CD4-positive, alpha-beta T cell (primary cell): ENCODE measurements around the gene GJD4. TPM values are rescaled to one million over a fixed set of nuclear protein-coding genes. Genes with fewer than 3 reads are reported as not detected.

Experiments
- ATAC-seq: fragments of 200-7000 bp; cut with Tn5 transposase; one replicate; pipeline ENCODE4 v1.10.0; 2022; ENCODE audit warnings: mild to moderate bottlenecking; ENCODE audit not compliant: poor library complexity
- CTCF ChIA-PET: fragments of 350-600 bp; sonication (Branson Sonifier 250); formaldehyde crosslinking; loops from one replicate; lab custom pipeline; 2021; ENCODE audit warnings: antibody characterized with exemption, inconsistent platforms; lab: Charles Lee
- POLR2A ChIA-PET: fragments of 350-600 bp; sonication (Branson Sonifier 250); formaldehyde crosslinking; loops from one replicate; lab custom pipeline; 2021; ENCODE audit warnings: antibody characterized with exemption, inconsistent platforms; lab: Charles Lee
- DNase-seq, 14 experiments: peaks; one replicate each; pipeline ENCODE4 v3.0.0-alpha.2; 2013 to 2020; ENCODE audit warnings: mixed read lengths in 2 of 14
- H3K27ac ChIP-seq, 2 donors: one replicate each; pipeline versions ENCODE4 v1.5.1 to v1.7.0; 2013; ENCODE audit warnings: low read length in 2 of 2, low read depth in 1 of 2, mild to moderate bottlenecking in 1 of 2
- H3K27me3 ChIP-seq, 2 experiments: 1 replicate in 1 of 2; 2 replicates in 1 of 2; pipeline versions ENCODE4 v1.6.1 to v1.7.0; 2013; ENCODE audit warnings: low read length in 2 of 2, control low read depth in 1 of 2, mild to moderate bottlenecking in 1 of 2, moderate library complexity in 1 of 2; ENCODE audit not compliant: insufficient read depth in 2 of 2, control insufficient read depth in 1 of 2
- H3K36me3 ChIP-seq: one replicate; pipeline ENCODE4 v1.6.1; 2013; ENCODE audit warnings: low read length, control low read depth; ENCODE audit not compliant: insufficient read depth
- H3K4me1 ChIP-seq: one replicate; pipeline ENCODE4 v1.6.1; 2013; ENCODE audit warnings: low read length, control low read depth; ENCODE audit not compliant: insufficient read depth
- H3K4me3 ChIP-seq: one replicate; pipeline ENCODE4 v1.5.1; 2013; ENCODE audit warnings: mild to moderate bottlenecking, low read length, moderate library complexity
- H3K9me3 ChIP-seq, 2 experiments: 1 replicate in 1 of 2; 2 replicates in 1 of 2; pipeline versions ENCODE4 v1.6.1 to v1.7.0; 2013; ENCODE audit warnings: low read length in 2 of 2, mild to moderate bottlenecking in 2 of 2, control low read depth in 1 of 2, moderate library complexity in 1 of 2; ENCODE audit not compliant: control insufficient read depth in 1 of 2, insufficient read depth in 1 of 2
- H3K27ac Mint-ChIP-seq: one replicate; pipeline ENCODE4 v1.8.0; 2020; ENCODE audit warnings: mixed read lengths
- H3K27me3 Mint-ChIP-seq: one replicate; pipeline ENCODE4 v1.8.0; 2021; ENCODE audit warnings: mixed read lengths
- H3K36me3 Mint-ChIP-seq: one replicate; pipeline ENCODE4 v1.8.0; 2021; ENCODE audit warnings: low read depth, mixed read lengths
- H3K4me1 Mint-ChIP-seq: one replicate; pipeline ENCODE4 v1.8.0; 2021; ENCODE audit warnings: low read depth, mixed read lengths
- H3K4me3 Mint-ChIP-seq: one replicate; pipeline ENCODE4 v1.8.0; 2020; ENCODE audit warnings: mild to moderate bottlenecking, mixed read lengths
- H3K9me3 Mint-ChIP-seq: one replicate; pipeline ENCODE4 v1.8.0; 2020; ENCODE audit warnings: mixed read lengths
- intact Hi-C, 2 experiments: fragments of 100-400 bp; cut with DNase I in 1 of 2; cut with micrococcal nuclease in 1 of 2; formaldehyde crosslinking; loops; one replicate each; pipeline versions ENCODE4 v1.15.1 to v1.9.0; 2023 to 2025; cut with DNase I, micrococcal nuclease
- total RNA-seq, 174 experiments: library from RNA in 2 of 174; stranded (reverse) in 2 of 174; gene quantifications; one replicate each; pipeline ENCODE4 v1.2.3 and lab custom pipeline; 2021 to 2026
- TF ChIP-seq, protein P1 (sequence below): fragments of 200-600 bp; IDR thresholded peaks from one replicate; pipeline ENCODE4 v1.8.0; 2022; ENCODE audit warnings: antibody characterized with exemption, mild to moderate bottlenecking

The GJD4 gene
- total RNA-seq, 2 experiments from 2014 or later = not detected

DNA sequence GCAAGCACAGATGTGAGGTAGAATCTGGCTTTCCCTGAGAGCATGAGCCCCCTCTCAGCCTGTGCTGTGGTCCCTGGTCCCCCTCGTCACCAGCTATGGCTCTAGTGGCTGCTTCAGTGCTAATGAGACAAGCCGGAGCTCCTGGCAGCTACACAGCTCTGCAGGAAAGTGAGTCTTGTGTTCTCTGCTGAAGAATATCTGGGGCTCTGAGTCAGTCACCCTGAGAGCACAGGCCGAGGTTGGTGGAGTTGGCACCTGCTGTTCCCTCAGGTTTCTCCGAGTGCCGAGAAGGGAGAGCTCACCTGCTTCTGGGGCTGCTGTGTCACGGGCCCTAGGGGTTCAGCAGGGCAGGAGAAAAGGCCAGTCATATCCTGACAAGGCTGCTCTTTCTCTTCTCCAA is 37.2 kb upstream of the GJD4 start:
- Mint-ChIP-seq H3K27me3 (no peaks in the 10 kb centered on the region), H3K9me3 (no peaks in the 10 kb centered on the region), H3K27ac (no peak overlapping the region), H3K36me3 (peaks cover 78% of the 10 kb centered on the region), H3K4me1 (peaks cover 6% of the 10 kb centered on the region), H3K4me3 (no peak overlapping the region)
- Histone ChIP-seq H3K27me3 (no peaks in the 10 kb centered on the region), H3K27ac (no peak overlapping the region), H3K4me1 (no peaks in the 10 kb centered on the region), H3K9me3 (no peaks in the 10 kb centered on the region), H3K4me3 (no peak overlapping the region), H3K36me3 (peaks cover 58% of the 10 kb centered on the region)
- intact Hi-C loops = loop anchor here in 1 of 2 experiments (10.0 kb wide), 2 partner anchors 57 to 453 kb away; no protein-coding TSS in a partner anchor
- ChIA-PET CTCF (no interaction called here), POLR2A (no interaction called here)
- TF ChIP-seq, protein P1, sequence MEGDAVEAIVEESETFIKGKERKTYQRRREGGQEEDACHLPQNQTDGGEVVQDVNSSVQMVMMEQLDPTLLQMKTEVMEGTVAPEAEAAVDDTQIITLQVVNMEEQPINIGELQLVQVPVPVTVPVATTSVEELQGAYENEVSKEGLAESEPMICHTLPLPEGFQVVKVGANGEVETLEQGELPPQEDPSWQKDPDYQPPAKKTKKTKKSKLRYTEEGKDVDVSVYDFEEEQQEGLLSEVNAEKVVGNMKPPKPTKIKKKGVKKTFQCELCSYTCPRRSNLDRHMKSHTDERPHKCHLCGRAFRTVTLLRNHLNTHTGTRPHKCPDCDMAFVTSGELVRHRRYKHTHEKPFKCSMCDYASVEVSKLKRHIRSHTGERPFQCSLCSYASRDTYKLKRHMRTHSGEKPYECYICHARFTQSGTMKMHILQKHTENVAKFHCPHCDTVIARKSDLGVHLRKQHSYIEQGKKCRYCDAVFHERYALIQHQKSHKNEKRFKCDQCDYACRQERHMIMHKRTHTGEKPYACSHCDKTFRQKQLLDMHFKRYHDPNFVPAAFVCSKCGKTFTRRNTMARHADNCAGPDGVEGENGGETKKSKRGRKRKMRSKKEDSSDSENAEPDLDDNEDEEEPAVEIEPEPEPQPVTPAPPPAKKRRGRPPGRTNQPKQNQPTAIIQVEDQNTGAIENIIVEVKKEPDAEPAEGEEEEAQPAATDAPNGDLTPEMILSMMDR = no peak
- no peak for ATAC-seq
- no peak for DNase-seq

DNA sequence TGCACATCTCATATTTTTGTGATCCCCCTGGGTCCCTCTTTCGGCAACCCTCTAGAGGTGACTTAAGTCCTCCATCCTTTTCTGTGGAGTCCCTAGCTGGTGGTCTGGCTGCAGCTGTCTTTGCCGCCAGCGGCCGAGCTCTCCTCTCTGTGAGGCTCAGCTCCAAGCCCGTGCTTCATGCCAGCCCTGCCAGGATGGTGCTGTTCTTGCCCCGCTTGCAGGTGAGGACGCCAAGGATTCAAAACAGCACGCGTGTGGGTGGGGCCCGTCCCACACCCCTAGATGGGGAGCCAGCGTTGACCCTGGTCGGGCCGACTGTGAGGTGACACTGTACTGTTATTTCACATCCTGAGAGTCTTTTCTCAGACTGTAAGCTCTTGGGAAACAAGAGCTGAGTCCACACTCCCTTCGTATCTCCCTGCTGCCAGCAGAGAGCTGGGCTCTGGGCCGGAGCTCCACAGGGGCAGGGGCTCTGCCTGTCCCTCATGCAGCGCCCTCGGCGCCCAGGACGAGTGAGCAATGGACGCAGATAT is 36.6 kb upstream of the GJD4 start:
- intact Hi-C loops = loop anchor here in 1 of 2 experiments (10.0 kb wide), 2 partner anchors 56 to 454 kb away; no protein-coding TSS in a partner anchor
- CTCF ChIA-PET = no interaction called here

DNA sequence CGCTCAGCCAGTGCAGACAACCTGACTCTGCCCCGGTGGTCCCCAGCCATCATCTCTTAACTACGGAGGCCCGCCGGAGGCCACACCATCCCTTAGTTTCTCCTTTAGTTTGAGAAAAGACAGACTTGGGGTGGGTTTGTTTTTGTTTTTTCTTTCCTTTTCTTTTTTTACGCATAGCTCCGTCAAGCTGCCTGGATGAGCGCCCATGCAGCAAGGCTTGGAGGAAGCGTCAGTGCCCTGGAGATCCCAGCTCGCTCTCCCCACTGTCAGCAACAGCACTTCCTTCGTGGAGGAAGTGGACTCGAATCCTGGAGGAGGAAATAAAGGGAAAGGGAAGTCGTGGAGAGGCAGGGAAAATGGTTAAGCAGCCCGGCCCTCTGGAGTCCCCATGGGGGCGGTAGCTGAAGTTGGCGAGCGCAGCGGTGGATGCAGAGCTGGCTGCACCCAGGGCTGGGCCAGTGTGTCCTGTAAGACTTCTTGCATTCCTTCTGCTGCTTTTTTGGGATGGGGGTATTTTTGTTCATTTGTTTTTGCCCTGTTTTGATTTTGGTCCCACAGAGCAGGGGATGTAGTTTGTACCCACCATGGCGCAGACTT is 35.9 kb upstream of the GJD4 start:
- Mint-ChIP-seq H3K4me3 (no peak overlapping the region), H3K27ac (no peak overlapping the region), H3K27me3 (no peaks in the 10 kb centered on the region), H3K36me3 (peaks cover 82% of the 10 kb centered on the region), H3K4me1 (no peaks in the 10 kb centered on the region), H3K9me3 (no peaks in the 10 kb centered on the region)
- CTCF ChIA-PET = no interaction called here
- DNase-seq (no peak), ATAC-seq (no peak)
- Histone ChIP-seq H3K4me3 (no peak overlapping the region), H3K9me3 (no peaks in the 10 kb centered on the region), H3K36me3 (peaks cover 57% of the 10 kb centered on the region), H3K27me3 (no peaks in the 10 kb centered on the region), H3K4me1 (no peaks in the 10 kb centered on the region), H3K27ac (no peak overlapping the region)
- POLR2A ChIA-PET = no interaction called here
- intact Hi-C loops = loop anchor here in 1 of 2 experiments (10.0 kb wide), 2 partner anchors 56 to 454 kb away; no protein-coding TSS in a partner anchor
- TF ChIP-seq, protein P1 = no peak

More for the DNA sequence above, 36.6 kb upstream of the GJD4 start:
- ATAC-seq (no peak), DNase-seq (no peak)
- no peaks in the 10 kb centered on the region for H3K9me3 ChIP-seq
- peaks cover 56% of the 10 kb centered on the region for H3K36me3 ChIP-seq
- Mint-ChIP-seq H3K27me3 (no peaks in the 10 kb centered on the region), H3K4me1 (no peaks in the 10 kb centered on the region), H3K4me3 (no peak overlapping the region), H3K27ac (no peak overlapping the region), H3K9me3 (no peaks in the 10 kb centered on the region), H3K36me3 (peaks cover 75% of the 10 kb centered on the region)
- no peaks in the 10 kb centered on the region for H3K4me1 ChIP-seq
- no peaks in the 10 kb centered on the region for H3K27me3 ChIP-seq
- POLR2A ChIA-PET = no interaction called here
- no peak overlapping the region for H3K4me3 ChIP-seq
- TF ChIP-seq, protein P1 = no peak
- H3K27ac ChIP-seq = no peak overlapping the region
